ENCODE data around the gene VLDLR. TPM values are rescaled to one million over a fixed set of nuclear protein-coding genes. Genes with fewer than 3 reads are reported as not detected.

The VLDLR gene
- total RNA-seq, 2 experiments from 2014 or later = 13.0 to 17.1 TPM

DNA sequence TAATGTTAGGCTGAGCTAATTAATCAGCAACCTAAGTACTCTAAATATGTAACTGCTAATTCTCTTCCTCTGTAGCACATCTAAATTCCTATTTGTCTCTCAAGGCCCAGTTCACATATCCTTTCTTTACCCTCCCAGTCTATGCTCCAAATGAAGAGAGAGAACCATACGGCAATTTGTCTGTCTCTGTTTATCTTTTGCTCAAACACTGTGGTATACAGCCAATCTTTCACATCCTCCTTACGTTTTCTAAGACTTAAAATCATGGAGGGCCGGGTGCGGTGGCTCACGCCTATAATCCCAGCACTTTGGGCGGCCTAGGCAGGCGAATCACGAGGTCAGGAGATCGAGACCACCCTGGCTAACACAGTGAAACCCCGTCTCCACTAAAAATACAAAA is 15.8 kb downstream of the VLDLR start:
- Mint-ChIP-seq H3K4me3 (no peak overlapping the region), H3K9me3 (no peaks in the 10 kb centered on the region), H3K4me1 (ENCODE audit: low read depth) (peaks cover 13% of the 10 kb centered on the region), H3K36me3 (ENCODE audit: low read depth) (peaks cover 23% of the 10 kb centered on the region), H3K27ac (no peak overlapping the region), H3K27me3 (peaks cover 6% of the 10 kb centered on the region)
- DNase-seq = no peak
- no peak for ATAC-seq
- ChIA-PET CTCF (no interaction called here), POLR2A (no interaction called here)
- TF ChIP-seq, protein P1, sequence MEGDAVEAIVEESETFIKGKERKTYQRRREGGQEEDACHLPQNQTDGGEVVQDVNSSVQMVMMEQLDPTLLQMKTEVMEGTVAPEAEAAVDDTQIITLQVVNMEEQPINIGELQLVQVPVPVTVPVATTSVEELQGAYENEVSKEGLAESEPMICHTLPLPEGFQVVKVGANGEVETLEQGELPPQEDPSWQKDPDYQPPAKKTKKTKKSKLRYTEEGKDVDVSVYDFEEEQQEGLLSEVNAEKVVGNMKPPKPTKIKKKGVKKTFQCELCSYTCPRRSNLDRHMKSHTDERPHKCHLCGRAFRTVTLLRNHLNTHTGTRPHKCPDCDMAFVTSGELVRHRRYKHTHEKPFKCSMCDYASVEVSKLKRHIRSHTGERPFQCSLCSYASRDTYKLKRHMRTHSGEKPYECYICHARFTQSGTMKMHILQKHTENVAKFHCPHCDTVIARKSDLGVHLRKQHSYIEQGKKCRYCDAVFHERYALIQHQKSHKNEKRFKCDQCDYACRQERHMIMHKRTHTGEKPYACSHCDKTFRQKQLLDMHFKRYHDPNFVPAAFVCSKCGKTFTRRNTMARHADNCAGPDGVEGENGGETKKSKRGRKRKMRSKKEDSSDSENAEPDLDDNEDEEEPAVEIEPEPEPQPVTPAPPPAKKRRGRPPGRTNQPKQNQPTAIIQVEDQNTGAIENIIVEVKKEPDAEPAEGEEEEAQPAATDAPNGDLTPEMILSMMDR (IDR thresholded peaks at IDR 0.05) = no peak
- intact Hi-C loops (cut with micrococcal nuclease) = no loop called here

DNA sequence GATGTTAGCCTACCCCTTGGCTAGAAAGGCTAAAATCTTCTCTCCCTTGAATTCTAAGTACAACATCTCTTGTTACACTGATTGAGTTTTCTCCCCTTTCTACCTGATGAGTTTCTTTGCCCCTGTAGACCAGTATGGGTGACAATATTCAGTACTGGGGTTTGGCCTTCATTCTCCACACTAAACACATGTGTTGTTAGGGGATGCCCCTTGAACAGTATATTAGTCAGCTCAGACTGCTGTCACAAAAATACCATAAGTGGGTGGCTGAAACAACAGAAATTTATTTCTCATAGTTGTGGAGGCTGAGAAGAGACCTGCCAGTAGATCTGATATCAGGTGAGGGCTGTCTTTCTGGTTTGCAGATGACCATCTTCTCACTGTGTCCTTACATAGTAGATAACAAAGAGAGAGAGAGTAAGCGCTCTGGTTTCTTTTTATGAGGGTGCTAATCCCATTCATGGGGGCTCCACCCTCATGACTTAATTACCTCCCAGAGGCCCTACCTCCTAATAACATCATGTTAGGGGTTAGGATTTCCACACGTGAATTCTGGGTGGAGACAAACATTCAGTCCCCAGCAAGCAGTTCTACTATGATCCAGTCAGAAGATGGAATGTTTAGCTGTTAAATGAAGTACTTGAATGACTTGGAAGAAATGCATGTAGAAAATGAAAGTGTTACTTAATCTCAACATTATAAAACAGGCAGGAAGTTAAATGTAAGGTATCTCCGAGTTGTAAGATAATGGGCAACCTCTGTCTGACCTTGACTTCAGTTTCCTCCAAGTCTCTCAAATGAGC is 17.5 kb downstream of the VLDLR start:
- H3K4me1 Mint-ChIP-seq (ENCODE audit: low read depth) = peaks cover 13% of the 10 kb centered on the region
- TF ChIP-seq, protein P1 (IDR thresholded peaks at IDR 0.05) = no peak
- ATAC-seq = peak; percentile 98
- DNase-seq = no peak
- ChIA-PET CTCF (no interaction called here), POLR2A (no interaction called here)
- H3K36me3 Mint-ChIP-seq (ENCODE audit: low read depth) = peaks cover 39% of the 10 kb centered on the region
- no peak overlapping the region for H3K4me3 Mint-ChIP-seq
- peaks cover 7% of the 10 kb centered on the region for H3K9me3 Mint-ChIP-seq
- intact Hi-C loops (cut with micrococcal nuclease) = no loop called here
- H3K27ac Mint-ChIP-seq = peak overlapping the region; percentile 4
- H3K27me3 Mint-ChIP-seq = peaks cover 6% of the 10 kb centered on the region

DNA sequence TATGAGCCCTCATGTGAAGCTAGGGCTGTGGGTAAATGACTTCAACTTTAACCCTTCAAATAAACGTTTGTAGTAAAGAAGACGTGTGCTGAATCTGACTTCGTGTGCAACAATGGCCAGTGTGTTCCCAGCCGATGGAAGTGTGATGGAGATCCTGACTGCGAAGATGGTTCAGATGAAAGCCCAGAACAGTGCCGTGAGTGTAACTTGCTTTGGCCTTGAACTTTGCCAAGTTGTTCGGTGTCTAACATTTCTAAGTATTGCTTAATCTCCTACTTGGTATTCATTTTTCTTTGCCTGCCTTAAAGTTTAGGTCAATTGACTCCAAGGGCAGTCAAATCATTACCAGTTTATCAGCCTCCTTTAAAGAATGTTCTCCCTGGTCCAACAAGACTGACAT is 18.2 kb downstream of the VLDLR start:
- peaks cover 13% of the 10 kb centered on the region for H3K4me1 Mint-ChIP-seq (ENCODE audit: low read depth)
- DNase-seq = no peak
- TF ChIP-seq, protein P1 (IDR thresholded peaks at IDR 0.05) = no peak
- no peak overlapping the region for H3K4me3 Mint-ChIP-seq
- CTCF ChIA-PET = no interaction called here
- POLR2A ChIA-PET = interaction anchor here (0.6 kb wide), 1 partner anchor 266 kb away, joined by 3 read pairs; no protein-coding TSS in a partner anchor
- no peak for ATAC-seq
- H3K27ac Mint-ChIP-seq = no peak overlapping the region
- H3K36me3 Mint-ChIP-seq (ENCODE audit: low read depth) = peaks cover 41% of the 10 kb centered on the region
- intact Hi-C loops (cut with micrococcal nuclease) = no loop called here
- peaks cover 7% of the 10 kb centered on the region for H3K9me3 Mint-ChIP-seq
- H3K27me3 Mint-ChIP-seq = peaks cover 1% of the 10 kb centered on the region

DNA sequence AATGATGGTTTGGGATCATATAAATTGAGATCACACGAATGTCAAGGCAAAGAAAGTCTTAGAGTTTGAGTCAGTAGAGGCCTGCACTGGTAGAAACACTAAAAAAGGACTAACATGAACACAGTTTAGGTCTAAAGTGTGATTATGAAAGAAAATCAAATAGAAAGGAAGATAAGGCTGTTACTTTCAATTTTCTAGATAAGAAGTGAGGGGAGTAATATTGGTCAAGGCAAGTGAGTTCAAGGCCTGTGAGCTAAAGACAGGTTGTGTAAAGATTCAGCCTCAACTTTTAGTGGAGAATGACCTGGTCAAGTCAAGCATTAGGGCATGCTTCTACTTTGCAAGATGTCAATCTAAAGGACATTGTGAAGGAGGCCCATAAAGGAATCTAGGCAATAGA is 19.0 kb downstream of the VLDLR start:
- CTCF ChIA-PET = no interaction called here
- Mint-ChIP-seq H3K27ac (no peak overlapping the region), H3K4me1 (ENCODE audit: low read depth) (peaks cover 13% of the 10 kb centered on the region), H3K36me3 (ENCODE audit: low read depth) (peaks cover 48% of the 10 kb centered on the region), H3K9me3 (peaks cover 7% of the 10 kb centered on the region), H3K4me3 (no peak overlapping the region), H3K27me3 (peaks cover 1% of the 10 kb centered on the region)
- no peak for DNase-seq
- TF ChIP-seq, protein P1 (IDR thresholded peaks at IDR 0.05) = no peak
- POLR2A ChIA-PET = interaction anchor here (0.6 kb wide), 1 partner anchor 265 kb away, joined by 3 read pairs; no protein-coding TSS in a partner anchor
- intact Hi-C loops (cut with micrococcal nuclease) = no loop called here
- ATAC-seq = no peak

DNA sequence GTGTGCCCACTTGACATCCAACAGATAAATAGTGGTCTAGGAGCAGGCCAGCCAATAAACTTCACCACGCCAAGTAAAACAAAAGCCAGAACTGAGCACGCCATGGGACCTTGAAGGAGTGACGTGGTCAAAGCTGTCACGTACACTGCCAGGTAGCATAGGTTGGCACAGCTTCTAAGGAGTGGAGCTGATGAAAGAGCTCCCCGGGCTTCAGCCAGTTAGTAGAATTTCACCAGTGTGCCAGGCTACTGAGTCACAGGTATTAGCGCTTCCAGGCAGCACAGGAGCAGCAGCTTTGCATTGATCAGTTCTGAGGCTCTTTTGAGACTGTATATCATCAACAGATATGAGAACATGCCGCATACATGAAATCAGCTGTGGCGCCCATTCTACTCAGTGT is 19.4 kb downstream of the VLDLR start:
- Mint-ChIP-seq H3K36me3 (ENCODE audit: low read depth) (peaks cover 49% of the 10 kb centered on the region), H3K4me1 (ENCODE audit: low read depth) (peaks cover 13% of the 10 kb centered on the region), H3K4me3 (no peak overlapping the region), H3K9me3 (peaks cover 7% of the 10 kb centered on the region), H3K27me3 (peaks cover 1% of the 10 kb centered on the region), H3K27ac (no peak overlapping the region)
- intact Hi-C loops (cut with micrococcal nuclease) = no loop called here
- TF ChIP-seq, protein P1 (IDR thresholded peaks at IDR 0.05) = no peak
- ATAC-seq = no peak
- CTCF ChIA-PET = interaction anchor here (0.7 kb wide), 1 partner anchor 25 kb away, joined by 3 read pairs; no protein-coding TSS in a partner anchor
- DNase-seq = no peak
- POLR2A ChIA-PET = no interaction called here

Measured in activated CD8-positive, alpha-beta T cell treated with anti-CD3 and anti-CD28 coated beads for 36 hours (primary cell).